Adipose tissue (tissue), 3 donors: Measurements from ENCODE around the gene VTI1B. TPM values are rescaled to one million over a fixed set of nuclear protein-coding genes. Genes with fewer than 3 reads are reported as not detected.

Experiments used
- H3K27ac ChIP-seq: one replicate; pipeline ENCODE4 v1.5.1; 2013; ENCODE audit warnings: low read depth, low read length
- WGBS, 3 donors: extraction: QIAGEN DNeasy Blood & Tissue Kit; methylation state at CpG; one replicate each; pipeline ENCODE4 v1.1.7; 2013; 5-methylcytosine and 5-hydroxymethylcytosine counted together
- polyA plus RNA-seq, 3 donors: library from polyadenylated mRNA; stranded (reverse); fragments of 200-250 nt; gene quantifications; one replicate each; pipeline ENCODE4 v1.2.3, GENCODE V29; 2013
- donor health status: healthy with polysubstance abuse.
- donor health status: Bipolar disorder and iron deficiency.
- donor health status: healthy.

VTI1B gene
- polyA plus RNA-seq, 3 donors, result 41.8 to 166 (median 135) TPM

DNA sequence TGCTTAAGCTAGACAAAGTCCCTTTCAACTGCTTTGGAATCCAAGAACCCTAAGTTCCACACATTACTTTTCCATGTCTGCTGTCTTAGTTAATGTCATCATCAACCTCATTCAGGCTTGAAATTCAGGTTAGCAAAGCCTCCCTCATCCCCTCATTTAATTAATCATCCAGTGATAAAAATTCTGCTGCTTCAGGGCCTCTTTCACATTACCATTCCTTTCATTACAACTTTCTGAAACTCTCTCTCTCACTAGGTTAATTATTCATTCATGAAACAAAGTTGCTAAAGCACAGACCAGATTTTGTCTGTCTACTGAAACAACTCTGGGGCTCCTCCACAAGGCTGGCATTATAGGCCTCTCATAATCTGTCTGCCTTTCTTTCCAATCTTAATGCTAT is 9.4 kb upstream of the VTI1B start:
- no peak overlapping the region for H3K27ac ChIP-seq

DNA sequence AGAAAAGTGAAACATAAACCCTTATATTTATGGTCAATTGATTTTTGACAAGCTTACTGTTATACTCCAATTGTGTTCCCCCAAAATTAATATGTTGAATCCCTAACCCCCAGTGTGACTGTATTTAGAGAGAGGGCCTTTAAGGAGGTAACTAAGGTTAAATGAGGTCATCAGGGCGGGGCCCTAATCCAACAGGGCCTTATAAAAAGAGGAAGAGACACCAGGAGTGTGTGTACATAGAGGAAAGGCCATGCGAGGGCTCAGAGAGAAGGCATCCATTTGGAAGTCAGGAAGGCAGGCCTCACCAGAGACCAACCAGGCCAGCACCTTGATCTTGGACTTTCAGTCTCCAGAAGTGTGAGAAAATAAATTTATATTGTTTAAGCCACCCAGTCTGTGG is 6.5 kb upstream of the VTI1B start:
- no peak overlapping the region for H3K27ac ChIP-seq
- 57 to 92% (median 65%) methylated on average over 2 of the region's 2 CpGs for WGBS, 3 donors

GRCh38 chr14:67680121-67680602 is 5.7 kb upstream of the VTI1B start:
- no peak overlapping the region for H3K27ac ChIP-seq
- WGBS, 3 donors, result 66 to 90% (median 68%) methylated on average over 3 of the region's 3 CpGs

- WGBS, 3 donors, result 68 to 90% (median 74%) methylated on average over 2 of the region's 2 CpGs
- no peak overlapping the region for H3K27ac ChIP-seq
Observed at GRCh38 chr14:67679006-67679405, 4.6 kb upstream of the VTI1B start.

DNA sequence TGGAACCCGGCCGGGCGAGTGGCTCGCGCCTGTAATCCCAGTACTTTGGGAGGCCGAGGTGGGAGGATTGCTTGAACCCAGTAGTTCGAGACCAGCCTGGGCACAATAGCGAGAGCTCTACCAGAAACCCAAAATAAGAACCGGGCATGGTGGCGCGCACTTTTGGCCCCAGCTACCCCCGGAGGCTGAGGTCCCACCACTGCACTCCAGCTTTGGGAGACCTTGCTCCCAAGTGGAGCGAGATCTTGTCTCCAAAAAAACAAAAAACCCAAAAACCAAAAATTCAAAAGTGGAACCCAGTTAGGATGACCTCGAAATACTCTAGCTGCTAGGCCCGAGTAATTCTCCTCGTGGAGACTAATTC is 769 bp upstream of the VTI1B start:
- 29 to 37% (median 33%) methylated on average over 16 of the region's 16 CpGs for WGBS, 3 donors
- peak overlapping the region; percentile 95 for H3K27ac ChIP-seq

GRCh38 chr14:67674139-67674479 is 323 bp downstream of the VTI1B start:
- WGBS, 3 donors, result 0 to 2% (median 1%) methylated on average over 13 to 25 of the region's 25 CpGs
- peak overlapping the region; percentile 95 for H3K27ac ChIP-seq

DNA sequence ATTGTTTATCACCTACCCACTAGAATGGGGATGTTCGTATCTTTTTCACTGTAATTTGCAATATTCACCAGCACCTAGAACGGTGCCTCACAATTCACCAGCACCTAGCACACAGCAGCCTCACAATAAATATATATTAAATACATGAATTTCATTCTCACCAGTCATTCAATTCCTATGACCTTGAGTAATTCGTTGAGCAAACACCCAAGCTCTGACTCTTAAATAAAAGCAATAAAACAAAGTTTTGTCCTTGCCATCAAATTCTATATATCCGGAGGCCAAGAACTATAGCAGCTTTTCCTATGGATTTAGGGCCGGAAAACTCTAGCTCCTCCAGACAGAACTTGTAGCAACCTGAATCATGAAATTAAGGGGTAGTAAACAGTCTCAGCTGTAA is 981 bp downstream of the VTI1B start:
- no peak overlapping the region for H3K27ac ChIP-seq
- WGBS, 3 donors, result 23 to 47% (median 45%) methylated on average over 5 of the region's 5 CpGs

GRCh38 chr14:67668559-67668958 is 5.9 kb downstream of the VTI1B start:
- H3K27ac ChIP-seq, result no peak overlapping the region

DNA sequence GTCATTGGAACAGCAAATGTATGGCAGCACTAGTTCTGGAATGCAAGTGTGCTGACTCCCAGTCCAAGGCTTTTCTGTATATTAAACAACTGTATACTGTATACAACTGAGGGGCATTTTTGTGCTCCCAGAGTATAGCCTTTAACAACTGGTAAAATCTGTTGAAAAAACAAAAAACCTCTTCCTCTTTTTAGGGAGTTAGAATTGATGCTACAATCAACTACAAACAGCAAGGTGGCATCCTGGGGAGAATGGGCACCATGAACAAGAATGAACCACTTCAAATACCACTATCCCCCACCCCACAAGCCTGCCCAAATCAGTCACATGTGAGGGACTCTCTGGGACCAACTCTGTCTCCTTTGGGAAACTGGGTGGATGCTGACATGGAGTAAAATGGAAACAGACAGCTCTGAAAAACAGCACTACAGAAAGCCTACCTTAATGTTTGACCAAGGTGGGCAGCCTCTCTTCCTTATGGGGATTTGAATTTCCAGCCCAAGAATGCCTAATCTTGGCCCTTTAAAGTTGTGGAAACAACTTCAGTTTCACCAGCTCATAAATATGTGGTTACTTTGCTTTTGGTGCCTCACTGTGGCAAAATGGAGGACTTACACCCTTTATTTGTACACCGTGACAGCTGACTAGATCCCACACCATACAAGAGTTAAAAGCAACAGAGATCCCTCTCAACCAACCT is 7.5 kb downstream of the VTI1B start:
- WGBS, 3 donors, result 10 to 17% (median 16%) methylated on average over 1 of the region's 1 CpG
- no peak overlapping the region for H3K27ac ChIP-seq

DNA sequence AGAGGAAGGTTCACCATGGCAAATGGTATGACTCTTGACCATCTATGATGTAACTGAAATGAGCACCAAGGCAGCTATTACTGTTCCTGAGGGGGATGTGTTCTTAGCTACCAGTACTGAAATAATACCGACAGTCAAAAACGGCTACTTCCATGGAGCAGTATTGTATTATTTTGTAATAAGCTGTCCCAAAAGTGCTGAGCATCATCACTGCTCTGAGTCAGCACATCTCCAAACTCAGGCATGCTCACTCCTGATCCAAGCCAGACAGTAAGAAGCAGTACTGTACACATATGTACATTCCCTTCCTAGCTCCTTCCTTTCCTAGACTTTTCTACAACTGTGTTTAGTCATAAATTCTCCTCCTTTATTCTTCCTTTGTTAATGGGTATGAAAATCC is 8.6 kb downstream of the VTI1B start:
- WGBS, 3 donors, result 48 to 83% (median 60%) methylated on average over 2 of the region's 2 CpGs

DNA sequence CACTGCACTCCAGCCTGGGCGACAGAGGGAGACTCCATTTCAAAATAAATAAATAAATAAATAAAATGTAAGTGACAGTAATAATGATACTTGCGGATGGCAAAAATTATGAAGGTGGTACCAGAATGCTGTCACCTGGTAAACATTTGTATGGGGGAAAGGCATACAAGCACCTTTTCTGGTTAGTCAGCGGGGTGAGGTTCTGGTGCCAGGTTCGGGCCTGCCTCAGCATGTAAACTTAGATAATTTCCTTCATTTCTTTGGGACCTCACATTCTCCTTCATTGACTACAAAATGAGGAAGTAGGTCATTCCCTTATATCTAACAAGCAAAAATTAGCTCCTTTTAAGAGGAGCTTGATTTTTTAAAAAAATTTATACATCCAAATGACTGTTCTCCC is 10.8 kb downstream of the VTI1B start:
- no peak overlapping the region for H3K27ac ChIP-seq
- 75 to 91% (median 89%) methylated on average over 4 of the region's 4 CpGs for WGBS, 3 donors

More for the DNA sequence above, 8.6 kb downstream of the VTI1B start:
- H3K27ac ChIP-seq, result no peak overlapping the region

DNA sequence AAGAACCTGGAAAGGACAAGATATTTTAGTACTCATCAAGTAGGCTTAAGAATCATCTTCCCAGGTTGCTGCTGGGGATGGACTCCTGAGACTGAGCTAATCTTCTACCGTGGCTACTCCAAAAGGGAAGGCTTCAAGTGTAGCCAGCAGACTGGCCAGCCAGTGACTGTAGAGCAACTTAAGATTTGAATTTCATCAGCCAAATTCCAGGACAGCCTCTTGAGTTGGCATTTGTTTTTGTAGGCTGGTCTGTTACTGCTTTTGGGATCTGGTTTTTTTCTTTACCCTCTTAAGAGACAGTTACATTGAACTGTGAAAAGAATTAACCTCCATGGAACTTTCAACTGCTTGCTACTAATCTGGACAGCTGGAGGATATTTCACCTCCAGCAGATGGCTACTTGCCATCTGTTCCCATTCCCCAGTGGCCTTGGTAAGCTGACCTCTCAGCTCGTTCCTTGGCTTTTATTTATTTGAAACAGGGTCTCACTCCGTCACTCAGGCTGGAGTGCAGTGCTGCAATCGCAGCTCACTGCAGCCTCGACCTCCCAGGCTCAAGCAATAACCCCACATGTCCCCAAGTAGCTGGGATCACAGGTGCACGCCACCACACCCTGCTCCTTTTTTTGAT is 20.7 kb downstream of the VTI1B start:
- H3K27ac ChIP-seq, result no peak overlapping the region
- 70 to 81% (median 79%) methylated on average over 6 of the region's 6 CpGs for WGBS, 3 donors

DNA sequence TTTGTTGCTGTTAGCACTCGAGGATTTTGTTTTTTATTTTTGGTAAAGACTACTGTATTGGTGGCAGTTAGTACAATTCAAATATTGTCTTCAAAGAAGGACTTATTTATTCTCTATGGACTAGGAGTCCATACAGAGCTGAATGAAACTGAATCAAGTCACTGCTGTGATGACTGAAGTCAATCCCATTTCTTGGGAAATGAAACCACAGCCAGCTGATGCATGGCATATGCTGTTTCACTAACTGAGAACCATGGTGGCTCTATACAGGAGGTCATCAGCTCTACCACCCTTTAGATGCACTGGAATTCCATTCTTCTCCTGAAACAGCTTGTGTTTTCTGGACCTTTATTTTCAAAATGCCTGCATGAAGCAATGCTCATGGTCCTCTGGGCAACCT is 22.2 kb downstream of the VTI1B start:
- H3K27ac ChIP-seq, result no peak overlapping the region
- 85 to 95% (median 87%) methylated on average over 1 of the region's 1 CpG for WGBS, 3 donors

DNA sequence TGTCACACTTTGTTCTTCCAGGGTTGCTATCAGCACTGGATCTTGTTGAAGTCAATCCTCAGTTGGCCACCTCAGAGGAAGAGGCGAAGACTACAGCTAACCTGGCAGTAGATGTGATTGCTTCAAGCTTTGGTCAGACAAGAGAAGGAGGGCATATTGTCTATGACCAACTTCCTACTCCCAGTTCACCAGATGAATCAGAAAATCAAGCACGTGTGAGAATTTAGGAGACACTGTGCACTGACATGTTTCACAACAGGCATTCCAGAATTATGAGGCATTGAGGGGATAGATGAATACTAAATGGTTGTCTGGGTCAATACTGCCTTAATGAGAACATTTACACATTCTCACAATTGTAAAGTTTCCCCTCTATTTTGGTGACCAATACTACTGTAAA is 23.7 kb downstream of the VTI1B start:
- 80 to 85% (median 82%) methylated on average over 2 of the region's 2 CpGs for WGBS, 3 donors

DNA sequence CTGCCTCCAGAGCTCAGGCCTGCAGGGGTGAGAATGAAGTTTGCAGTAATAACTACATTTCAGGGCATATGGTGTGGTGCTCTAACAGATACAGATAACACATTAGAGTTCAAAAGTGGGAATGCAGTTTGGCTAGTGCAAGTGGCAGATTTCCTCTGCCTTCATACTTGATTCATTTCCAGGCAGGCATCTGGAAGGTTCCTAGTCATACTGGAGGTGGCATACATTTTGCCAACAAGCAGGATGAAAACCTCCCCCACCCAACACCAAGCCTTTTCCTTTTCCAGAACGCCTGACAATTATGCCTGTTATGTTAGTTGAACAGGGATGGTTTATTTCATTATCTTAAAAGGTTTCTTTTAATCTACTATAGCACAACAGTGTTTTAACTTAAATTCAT is 24.3 kb downstream of the VTI1B start:
- no peak overlapping the region for H3K27ac ChIP-seq
- WGBS, 3 donors, result 80 to 89% (median 81%) methylated on average over 1 of the region's 1 CpG

More for the DNA sequence above, 23.7 kb downstream of the VTI1B start:
- H3K27ac ChIP-seq, result no peak overlapping the region

DNA sequence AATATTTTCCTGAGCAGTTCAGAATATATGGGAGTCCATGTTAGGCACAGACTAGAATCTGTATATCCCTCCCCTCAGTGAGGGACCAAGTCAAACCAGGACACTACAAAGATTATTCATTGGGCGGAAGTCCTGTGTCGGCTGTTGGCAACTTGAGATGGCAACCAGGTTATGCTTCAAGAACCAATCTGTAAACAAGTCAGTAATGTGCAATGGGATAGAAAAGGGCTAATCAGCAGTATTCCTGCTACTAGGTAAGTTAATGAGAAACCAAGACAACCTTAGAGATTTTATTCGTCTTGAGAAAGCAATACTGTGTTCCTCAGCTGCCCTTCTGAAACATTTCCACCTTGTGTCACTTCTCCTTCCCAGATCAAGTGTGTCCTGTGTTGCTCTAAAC is 28.3 kb downstream of the VTI1B start:
- 79 to 96% (median 95%) methylated on average over 3 of the region's 3 CpGs for WGBS, 3 donors
- no peak overlapping the region for H3K27ac ChIP-seq

DNA sequence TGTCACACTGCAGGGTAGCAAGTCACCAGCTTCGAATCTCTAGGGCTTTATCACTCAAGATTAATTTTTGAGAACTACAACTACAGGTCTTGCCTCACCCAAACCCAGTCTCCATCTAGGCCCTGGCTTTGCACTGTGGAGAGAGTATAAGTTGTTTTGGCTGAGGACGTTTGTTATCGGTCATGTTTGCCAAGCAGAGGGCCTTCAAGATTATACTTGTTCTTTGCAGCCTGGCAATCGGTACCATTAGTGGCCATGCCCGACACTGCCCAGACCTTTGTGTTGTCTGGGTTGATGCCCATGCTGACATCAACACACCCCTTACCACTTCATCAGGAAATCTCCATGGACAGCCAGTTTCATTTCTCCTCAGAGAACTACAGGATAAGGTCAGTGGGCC is 29.0 kb downstream of the VTI1B start:
- H3K27ac ChIP-seq, result no peak overlapping the region
- WGBS, 3 donors, result 45 to 87% (median 84%) methylated on average over 5 of the region's 5 CpGs

- 76 to 89% (median 88%) methylated on average over 2 of the region's 2 CpGs for WGBS, 3 donors
- H3K27ac ChIP-seq, result no peak overlapping the region
Observed at GRCh38 chr14:67644428-67644827, 30.0 kb downstream of the VTI1B start.

GRCh38 chr14:67643713-67644112 is 30.7 kb downstream of the VTI1B start:
- 67 to 92% (median 78%) methylated on average over 1 of the region's 1 CpG for WGBS, 3 donors
- H3K27ac ChIP-seq, result no peak overlapping the region
